HepG2 (cell line): Measurements from ENCODE around the gene SRSF8. TPM values are rescaled to one million over a fixed set of nuclear protein-coding genes. Genes with fewer than 3 reads are reported as not detected.

ENCODE experiments used
- ATAC-seq: fragments of 200-7000 bp; cut with Tn5 transposase; 3 replicates; pipeline ENCODE4 v1.9.1; 2020; ENCODE audit warnings: mild to moderate bottlenecking, moderate library complexity
- BruUV-seq: library from RNA; stranded (reverse); fragments of 400-500 nt; replicated peaks from 2 replicates; lab custom pipeline; 2021; lab: Mats Ljungman, UMichigan
- CTCF ChIA-PET: fragments of 300-600 bp; formaldehyde crosslinking; extraction: SDS; loops from one replicate; lab custom pipeline; 2021; ENCODE audit warnings: low total read pairs, inconsistent platforms, low intra/inter-chr PET ratio; lab: Yijun Ruan, JAX
- POLR2A ChIA-PET: fragments of 350-600 bp; sonication (Branson Sonifier 250); formaldehyde crosslinking; loops from one replicate; lab custom pipeline; 2020; ENCODE audit warnings: antibody characterized with exemption, inconsistent platforms; lab: Yijun Ruan, JAX
- DNase-seq: peaks from one replicate; pipeline ENCODE4 v3.0.0-alpha.2; 2015; ENCODE audit warnings: low spot score
- FAIRE-seq: peaks from 3 replicates; lab custom pipeline; 2011; peaks lifted over from hg19 to GRCh38; lab: Jason Lieb, UNC
- H2AFZ ChIP-seq: one replicate; pipeline ENCODE4 v1.6.1; 2011; ENCODE audit warnings: low read length, inconsistent platforms
- H3K27ac ChIP-seq: fragments of 300-600 bp; 3 replicates; pipeline ENCODE4 v1.8.0; 2011; ENCODE audit warnings: mixed run types, mild to moderate bottlenecking, mixed read lengths, low read length, inconsistent platforms; ENCODE audit not compliant: insufficient read depth; ENCODE audit errors: extremely low read length
- H3K27me3 ChIP-seq, 2 experiments: fragments of 200-600 bp in 1 of 2; 2 replicates in 1 of 2; 3 replicates in 1 of 2; pipeline versions ENCODE4 v1.6.0 to v1.8.0; 2011; ENCODE audit warnings: low read length in 2 of 2, mild to moderate bottlenecking in 2 of 2, moderate library complexity in 2 of 2, inconsistent platforms in 1 of 2; ENCODE audit not compliant: insufficient read depth in 2 of 2, control insufficient read depth in 1 of 2
- H3K36me3 ChIP-seq, 2 experiments: fragments of 200-600 bp in 1 of 2; replicated peaks in 1 of 2; 2 replicates in 1 of 2; 3 replicates in 1 of 2; pipeline versions ENCODE4 v1.5.1 to v1.8.0; 2011; ENCODE audit warnings: low read length in 2 of 2, inconsistent platforms in 1 of 2; ENCODE audit not compliant: insufficient read depth in 2 of 2, control insufficient read depth in 1 of 2
- H3K4me1 ChIP-seq: 2 replicates; pipeline ENCODE4 v1.5.1; 2012; ENCODE audit warnings: low read length, inconsistent platforms; ENCODE audit not compliant: insufficient read depth
- H3K4me2 ChIP-seq: 2 replicates; pipeline ENCODE4 v1.6.0; 2011; ENCODE audit warnings: low read depth, low read length, inconsistent platforms
- H3K4me3 ChIP-seq, 3 experiments: fragments of 200-600 bp in 1 of 3; sonication (generic), shearing (Covaris generic) in 1 of 3; replicated peaks in 1 of 3; 2 replicates each; pipeline ENCODE4 v1.5.1; 2011 to 2016; ENCODE audit warnings: low read length in 3 of 3, inconsistent platforms in 2 of 3, low read depth in 2 of 3, mild to moderate bottlenecking in 2 of 3, control low read depth in 1 of 3, mixed read lengths in 1 of 3; ENCODE audit not compliant: insufficient read depth in 1 of 3
- H3K79me2 ChIP-seq: one replicate; pipeline ENCODE4 v1.6.1; 2011; ENCODE audit warnings: low read length, inconsistent platforms; ENCODE audit not compliant: insufficient read depth
- H3K9ac ChIP-seq: 2 replicates; pipeline ENCODE4 v1.6.0; 2011; ENCODE audit warnings: mild to moderate bottlenecking, low read depth, low read length, inconsistent platforms; ENCODE audit not compliant: insufficient read depth
- H3K9me3 ChIP-seq: 2 replicates; pipeline ENCODE4 v1.5.1; 2012; ENCODE audit warnings: mild to moderate bottlenecking, low read length
- H4K20me1 ChIP-seq: 2 replicates; pipeline ENCODE4 v1.6.0; 2011; ENCODE audit warnings: inconsistent platforms, mild to moderate bottlenecking, low read length, moderate library complexity; ENCODE audit not compliant: insufficient read depth
- CEBPG ChIP-seq: IDR thresholded peaks from 2 replicates; pipeline ENCODE4 v1.6.1; 2016
- CSRNP2 ChIP-seq: sonication (generic); formaldehyde crosslinking; conservative IDR thresholded peaks from 2 replicates; pipeline ENCODE4 v1.8.0; 2022; ENCODE audit warnings: low read depth, missing genetic modification reagents
- DZIP1 ChIP-seq: sonication (generic); formaldehyde crosslinking; IDR thresholded peaks from 2 replicates; pipeline ENCODE4 v1.5.0; 2020; ENCODE audit warnings: mild to moderate bottlenecking, missing genetic modification reagents
- HDAC1 ChIP-seq: sonication (generic); formaldehyde crosslinking; IDR thresholded peaks from 2 replicates; pipeline ENCODE4 v1.5.1; 2020; ENCODE audit warnings: mild to moderate bottlenecking, missing genetic modification reagents
- NFE2L1 ChIP-seq: sonication (generic); formaldehyde crosslinking; IDR thresholded peaks from 2 replicates; pipeline ENCODE4 v1.4.0; 2020; ENCODE audit warnings: missing genetic modification reagents, mild to moderate bottlenecking, borderline replicate concordance
- NR1H2 ChIP-seq: sonication (generic); formaldehyde crosslinking; IDR thresholded peaks from 2 replicates; pipeline ENCODE4 v1.8.1; 2022; ENCODE audit warnings: low read depth, missing genetic modification reagents, borderline replicate concordance
- SKIL ChIP-seq: sonication (generic); formaldehyde crosslinking; IDR thresholded peaks from 2 replicates; pipeline ENCODE4 v1.8.0; 2022; ENCODE audit warnings: missing genetic modification reagents, mild to moderate bottlenecking, moderate library complexity, borderline replicate concordance
- SNRNP70 ChIP-seq: fragments of 200-400 bp; formaldehyde crosslinking; IDR thresholded peaks from 2 replicates; pipeline ENCODE4 v1.6.1; 2017; ENCODE audit warnings: mild to moderate bottlenecking, low read depth, low read length, moderate library complexity
- TCF7L2 ChIP-seq: IDR thresholded peaks from 2 replicates; pipeline ENCODE4 v1.6.1; 2011; ENCODE audit warnings: mild to moderate bottlenecking, low read depth, low read length, moderate library complexity
- ZNF44 ChIP-seq: sonication (generic); formaldehyde crosslinking; IDR thresholded peaks from 2 replicates; pipeline ENCODE4 v1.5.1; 2020; ENCODE audit warnings: mild to moderate bottlenecking, missing genetic modification reagents
- ZNF766 ChIP-seq: sonication (generic); formaldehyde crosslinking; IDR thresholded peaks from 2 replicates; pipeline ENCODE4 v1.5.0; 2020; ENCODE audit warnings: missing genetic modification reagents, borderline replicate concordance
- WGBS: methylation state at CpG from one replicate; pipeline ENCODE4 v1.1.6; 2017; ENCODE audit warnings: low lambda C conversion rate; 5-methylcytosine and 5-hydroxymethylcytosine counted together
- in situ Hi-C: cut with HindIII; loops from 2 replicates; pipeline ENCODE4 v1.10.0; 2017; ENCODE audit warnings: low pct_unique_long_range_greater_than_20kb; ENCODE audit not compliant: extremely low pct_ligation_motif_present
- intact Hi-C: fragments of 100-400 bp; cut with micrococcal nuclease; formaldehyde crosslinking; loops from one replicate; pipeline ENCODE4 v1.10.0; 2022; ENCODE audit not compliant: unreplicated experiment
- polyA plus RNA-seq, 8 experiments: library from polyadenylated mRNA; depleted of rRNA in 3 of 8; stranded (reverse) in 7 of 8; unstranded in 1 of 8; fragments of >200 nt; fragmentation: Illumina TruSeq in 4 of 8; extraction: Trizol in 4 of 8; gene quantifications; 2 replicates each; pipeline versions ENCODE4 v1.2.1 to v1.2.3, GENCODE V29; 2011 to 2016; ENCODE audit warnings: low read depth in 4 of 8, missing spikeins in 1 of 8, mixed read lengths in 1 of 8; ENCODE audit not compliant: insufficient read depth in 1 of 8
- total RNA-seq, 5 experiments: library from RNA; depleted of rRNA; stranded (reverse); fragments of >200 nt; fragmentation: Illumina TruSeq; extraction: Trizol; gene quantifications; 2 replicates each; pipeline ENCODE4 v1.2.3, GENCODE V29; 2016; ENCODE audit warnings: low read depth in 1 of 5
- TF ChIP-seq, protein P1 (sequence below): sonication (generic); formaldehyde crosslinking; IDR thresholded peaks from 2 replicates; pipeline ENCODE4 v1.5.0; 2020; ENCODE audit warnings: missing genetic modification reagents

SRSF8 gene
- total and polyA plus RNA-seq, 2 of the 13 experiments (the other 11 are each of a cell fraction or from before 2014, with no cell fraction given) = 21.8 to 25.8 TPM

DNA sequence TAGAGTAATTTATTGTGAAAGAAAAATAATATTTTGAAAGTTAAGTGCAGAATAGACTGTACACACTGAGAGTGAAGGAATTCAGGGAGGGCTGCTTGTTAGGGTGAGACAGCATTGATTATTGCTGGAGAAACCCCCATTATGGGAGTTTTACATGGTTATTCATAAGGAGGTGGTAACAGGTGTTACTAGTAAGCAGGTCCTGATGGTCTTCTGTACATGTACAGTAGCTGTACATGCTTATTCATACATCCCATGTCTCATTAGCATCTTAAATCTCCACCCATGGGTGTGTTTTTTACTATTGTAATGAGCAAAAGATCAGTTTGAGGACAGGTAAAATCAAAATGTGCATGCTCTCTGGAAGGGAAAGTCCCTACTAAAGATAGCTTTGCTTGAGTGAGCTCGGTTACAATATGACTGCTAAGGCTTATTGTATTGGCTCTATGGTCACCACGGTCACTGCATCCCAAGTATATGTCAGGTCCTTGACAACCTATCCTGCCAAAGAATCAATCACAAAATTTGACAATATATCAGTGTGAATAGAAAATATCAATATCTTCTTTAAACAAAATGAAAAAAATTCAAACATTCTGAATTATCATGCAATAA is 11.3 kb upstream of the SRSF8 start:
- intact Hi-C loops (no loop called here), in situ Hi-C loops (no loop called here)
- no peaks in the 10 kb centered on the region for H4K20me1 ChIP-seq
- H3K27me3 ChIP-seq = no peaks in the 10 kb centered on the region
- 15% methylated on average over 2 of the region's 2 CpGs for WGBS
- no peaks in the 10 kb centered on the region for H3K36me3 ChIP-seq
- H3K27ac ChIP-seq = no peak overlapping the region
- DNase-seq (no peak), ATAC-seq (no peak), FAIRE-seq (no peak)
- H3K4me3 ChIP-seq = no peak overlapping the region
- no peaks in the 10 kb centered on the region for H3K9me3 ChIP-seq
- ChIA-PET CTCF (no interaction called here), POLR2A (no interaction called here)
- no peaks in the 10 kb centered on the region for H3K79me2 ChIP-seq
- no peak overlapping the region for H3K9ac ChIP-seq
- no TSS peak for BruUV-seq
- 0 out of 2 replicates have a peak, but pooled peaks cover 6% of the 10 kb centered on the region for H3K4me1 ChIP-seq
- no peak overlapping the region for H3K4me2 ChIP-seq
- H2AFZ ChIP-seq = no peak overlapping the region
- no peak for TF ChIP-seq DZIP1 (CRISPR knock-in tag)
- no peak for TF ChIP-seq ZNF766
- no peak for TF ChIP-seq HDAC1 (CRISPR knock-in tag)
- no peak for TF ChIP-seq CSRNP2
- no peak for TF ChIP-seq NR1H2
- no peak for TF ChIP-seq TCF7L2
- no peak for TF ChIP-seq ZNF44 (CRISPR knock-in tag)
- TF ChIP-seq SKIL = no peak
- TF ChIP-seq, protein P1, sequence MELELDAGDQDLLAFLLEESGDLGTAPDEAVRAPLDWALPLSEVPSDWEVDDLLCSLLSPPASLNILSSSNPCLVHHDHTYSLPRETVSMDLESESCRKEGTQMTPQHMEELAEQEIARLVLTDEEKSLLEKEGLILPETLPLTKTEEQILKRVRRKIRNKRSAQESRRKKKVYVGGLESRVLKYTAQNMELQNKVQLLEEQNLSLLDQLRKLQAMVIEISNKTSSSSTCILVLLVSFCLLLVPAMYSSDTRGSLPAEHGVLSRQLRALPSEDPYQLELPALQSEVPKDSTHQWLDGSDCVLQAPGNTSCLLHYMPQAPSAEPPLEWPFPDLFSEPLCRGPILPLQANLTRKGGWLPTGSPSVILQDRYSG (CRISPR knock-in tag) = no peak
- no peak for TF ChIP-seq CEBPG (CRISPR knock-in tag)
- TF ChIP-seq NFE2L1 (CRISPR knock-in tag) = no peak
- no peak for TF ChIP-seq SNRNP70
